ENCODE results near the gene ST6GALNAC2.

The ST6GALNAC2 gene

DNA sequence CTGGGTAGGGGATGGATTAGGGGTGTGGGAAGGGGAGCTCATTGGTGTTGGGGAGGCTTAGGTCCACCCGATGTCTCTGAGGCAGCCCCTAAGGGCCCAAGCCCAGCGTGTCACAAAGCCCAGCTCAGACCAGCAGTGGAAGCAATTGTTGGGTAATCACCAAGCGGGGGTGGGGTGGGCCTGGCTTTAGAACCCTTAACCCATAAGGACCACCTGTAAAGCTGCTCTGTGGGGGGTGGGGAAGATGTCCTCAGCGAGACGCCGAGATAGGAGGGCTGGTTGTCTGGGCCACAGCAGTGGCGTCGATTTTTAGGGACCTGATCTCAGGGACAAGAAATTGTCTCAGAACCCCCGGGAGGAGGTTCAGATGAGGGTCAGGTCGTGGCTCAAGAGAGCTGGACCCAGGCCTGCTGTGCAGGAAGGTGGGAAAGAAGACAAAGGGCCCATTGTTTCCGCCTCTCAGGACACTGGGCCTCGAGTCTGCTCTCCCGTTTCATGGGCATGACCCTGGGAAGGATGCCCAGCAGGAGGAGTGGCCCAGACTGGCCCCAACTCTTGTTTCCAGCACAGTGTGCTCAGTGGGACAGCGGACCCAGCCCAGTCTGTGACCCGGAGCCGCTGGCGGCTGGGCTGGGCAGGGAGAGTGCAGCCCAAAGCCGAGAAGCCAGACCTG, 15.9 kb downstream of the ST6GALNAC2 start:
- Histone ChIP-seq H3K9me3 (ENCODE audit: control insufficient read depth, insufficient read depth, low read length) (no peaks in the 10 kb centered on the region), H3K27ac (ENCODE audit: low read depth, low read length) (no peak overlapping the region), H4K20me1 (ENCODE audit: control insufficient read depth, insufficient read depth, low read depth, low read length) (peaks cover 10% of the 10 kb centered on the region), H3K79me2 (ENCODE audit: control insufficient read depth, low read length) (no peaks in the 10 kb centered on the region), H3K4me2 (ENCODE audit: low read length) (no peak overlapping the region), H3K4me1 (ENCODE audit: control insufficient read depth, low read length) (peaks cover 18% of the 10 kb centered on the region), H3K36me3 (ENCODE audit: control insufficient read depth, low read length) (peaks cover 30% of the 10 kb centered on the region), H3K27me3 (ENCODE audit: control insufficient read depth, low read length) (peaks cover 4% of the 10 kb centered on the region; the same call in 1 of the 2 replicates), H3F3A (ENCODE audit: control insufficient read depth, insufficient read depth) (peaks cover 37% of the 10 kb centered on the region), H3K4me3 (ENCODE audit: low read length) (no peak overlapping the region), H3K9me2 (replicated peaks; ENCODE audit: control insufficient read depth, low read length) (no peaks in the 10 kb centered on the region)
- TF ChIP-seq, protein P1, sequence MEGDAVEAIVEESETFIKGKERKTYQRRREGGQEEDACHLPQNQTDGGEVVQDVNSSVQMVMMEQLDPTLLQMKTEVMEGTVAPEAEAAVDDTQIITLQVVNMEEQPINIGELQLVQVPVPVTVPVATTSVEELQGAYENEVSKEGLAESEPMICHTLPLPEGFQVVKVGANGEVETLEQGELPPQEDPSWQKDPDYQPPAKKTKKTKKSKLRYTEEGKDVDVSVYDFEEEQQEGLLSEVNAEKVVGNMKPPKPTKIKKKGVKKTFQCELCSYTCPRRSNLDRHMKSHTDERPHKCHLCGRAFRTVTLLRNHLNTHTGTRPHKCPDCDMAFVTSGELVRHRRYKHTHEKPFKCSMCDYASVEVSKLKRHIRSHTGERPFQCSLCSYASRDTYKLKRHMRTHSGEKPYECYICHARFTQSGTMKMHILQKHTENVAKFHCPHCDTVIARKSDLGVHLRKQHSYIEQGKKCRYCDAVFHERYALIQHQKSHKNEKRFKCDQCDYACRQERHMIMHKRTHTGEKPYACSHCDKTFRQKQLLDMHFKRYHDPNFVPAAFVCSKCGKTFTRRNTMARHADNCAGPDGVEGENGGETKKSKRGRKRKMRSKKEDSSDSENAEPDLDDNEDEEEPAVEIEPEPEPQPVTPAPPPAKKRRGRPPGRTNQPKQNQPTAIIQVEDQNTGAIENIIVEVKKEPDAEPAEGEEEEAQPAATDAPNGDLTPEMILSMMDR (IDR thresholded peaks at IDR 0.05; ENCODE audit: low read depth, low read length, poor library complexity, severe bottlenecking) = no peak
- no peak for TF ChIP-seq EZH2phosphoT487 (IDR thresholded peaks at IDR 0.05; ENCODE audit: borderline replicate concordance, low read length)

DNA sequence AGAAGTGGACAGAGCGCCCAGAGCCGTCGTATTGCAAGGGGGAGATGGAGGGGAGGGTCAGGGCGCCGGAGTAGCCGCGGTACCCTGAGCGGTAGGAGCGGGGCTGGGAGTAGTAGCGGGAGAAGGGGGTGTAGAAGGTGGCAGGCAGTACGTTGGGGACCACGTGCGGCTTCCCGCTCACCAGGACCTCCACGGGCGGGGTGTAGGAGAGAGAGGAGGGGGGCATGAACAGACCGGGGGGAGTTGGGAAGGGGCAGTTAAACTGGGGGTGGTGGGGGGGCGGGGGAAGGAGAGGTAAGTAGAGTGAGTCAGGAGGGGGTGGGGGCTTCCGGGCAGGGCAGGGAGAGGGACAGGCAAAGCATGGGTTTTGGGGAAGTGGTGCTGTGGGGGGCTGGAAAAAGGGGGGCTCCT, 16.8 kb downstream of the ST6GALNAC2 start:
- Histone ChIP-seq H3F3A (ENCODE audit: control insufficient read depth, insufficient read depth) (peaks cover 37% of the 10 kb centered on the region), H3K36me3 (ENCODE audit: control insufficient read depth, low read length) (peaks cover 35% of the 10 kb centered on the region), H3K9me2 (replicated peaks; ENCODE audit: control insufficient read depth, low read length) (no peaks in the 10 kb centered on the region), H3K4me2 (ENCODE audit: low read length) (no peak overlapping the region), H3K27me3 (ENCODE audit: control insufficient read depth, low read length) (peaks cover 4% of the 10 kb centered on the region; the same call in 1 of the 2 replicates), H3K4me3 (ENCODE audit: low read length) (no peak overlapping the region), H3K4me1 (ENCODE audit: control insufficient read depth, low read length) (peaks cover 18% of the 10 kb centered on the region), H3K27ac (ENCODE audit: low read depth, low read length) (no peak overlapping the region), H3K9me3 (ENCODE audit: control insufficient read depth, insufficient read depth, low read length) (no peaks in the 10 kb centered on the region), H3K79me2 (ENCODE audit: control insufficient read depth, low read length) (no peaks in the 10 kb centered on the region), H4K20me1 (ENCODE audit: control insufficient read depth, insufficient read depth, low read depth, low read length) (peaks cover 12% of the 10 kb centered on the region)
- TF ChIP-seq EZH2phosphoT487 (IDR thresholded peaks at IDR 0.05; ENCODE audit: borderline replicate concordance, low read length) = no peak
- TF ChIP-seq, protein P1 (IDR thresholded peaks at IDR 0.05; ENCODE audit: low read depth, low read length, poor library complexity, severe bottlenecking) = no peak

DNA sequence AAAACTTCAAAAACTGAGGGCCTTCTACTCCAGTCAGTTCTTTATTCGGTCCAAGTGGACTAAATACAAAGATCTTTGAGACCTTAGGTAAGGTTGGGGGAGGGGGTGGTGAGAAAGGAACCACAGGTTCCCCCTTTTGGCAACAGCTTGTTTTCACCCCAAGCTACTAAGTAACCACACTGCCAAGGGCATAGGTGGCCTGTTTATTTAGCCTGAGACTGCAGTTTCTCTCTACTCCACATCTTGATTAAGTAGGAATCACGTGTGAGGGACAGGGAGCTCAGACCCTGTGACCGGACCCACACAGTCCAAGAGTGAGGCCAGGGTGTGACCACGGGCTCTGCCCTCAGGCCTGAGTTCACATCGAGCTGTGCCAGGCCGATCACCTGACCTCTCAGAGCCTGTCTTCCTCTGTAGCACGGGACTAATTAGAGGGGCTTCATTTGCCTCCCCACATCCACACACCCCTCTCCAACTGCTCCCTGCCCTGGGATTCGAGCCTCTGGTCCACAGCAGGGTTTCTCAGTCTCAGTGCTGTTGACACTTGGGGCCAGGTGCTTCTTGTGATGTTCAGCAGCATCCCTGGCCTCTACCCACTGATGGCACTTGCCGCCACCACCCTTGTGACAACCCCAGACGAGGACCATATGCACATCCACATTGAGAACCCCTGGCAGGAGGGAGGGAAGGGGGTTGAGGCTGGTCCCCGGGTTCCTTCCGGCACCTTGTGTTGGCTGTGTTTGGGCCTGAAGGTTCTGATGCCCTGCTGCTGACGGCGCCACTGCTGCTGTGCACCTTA, 17.8 kb downstream of the ST6GALNAC2 start:
- no peak overlapping the region for H3K4me2 ChIP-seq (ENCODE audit: low read length)
- peaks cover 2% of the 10 kb centered on the region for H3K79me2 ChIP-seq (ENCODE audit: control insufficient read depth, low read length)
- no peaks in the 10 kb centered on the region for H3K9me2 ChIP-seq (replicated peaks; ENCODE audit: control insufficient read depth, low read length)
- peaks cover 12% of the 10 kb centered on the region for H4K20me1 ChIP-seq (ENCODE audit: control insufficient read depth, insufficient read depth, low read depth, low read length)
- no peak overlapping the region for H3K4me3 ChIP-seq (ENCODE audit: low read length)
- no peak for TF ChIP-seq EZH2phosphoT487 (IDR thresholded peaks at IDR 0.05; ENCODE audit: borderline replicate concordance, low read length)
- TF ChIP-seq, protein P1 (IDR thresholded peaks at IDR 0.05; ENCODE audit: low read depth, low read length, poor library complexity, severe bottlenecking) = no peak
- H3K36me3 ChIP-seq (ENCODE audit: control insufficient read depth, low read length) = peaks cover 40% of the 10 kb centered on the region
- H3K27me3 ChIP-seq (ENCODE audit: control insufficient read depth, low read length) = peaks cover 4% of the 10 kb centered on the region; the same call in 1 of the 2 replicates
- peaks cover 37% of the 10 kb centered on the region for H3F3A ChIP-seq (ENCODE audit: control insufficient read depth, insufficient read depth)
- H3K4me1 ChIP-seq (ENCODE audit: control insufficient read depth, low read length) = peaks cover 18% of the 10 kb centered on the region
- H3K9me3 ChIP-seq (ENCODE audit: control insufficient read depth, insufficient read depth, low read length) = no peaks in the 10 kb centered on the region
- peak overlapping the region; percentile 9; the same call in 1 of the 2 replicates for H3K27ac ChIP-seq (ENCODE audit: low read depth, low read length)
